Activated CD8-positive, alpha-beta memory T cell treated with anti-CD3 and anti-CD28 coated beads, Interleukin-2, amount 50 U/mL, for 48 hours (primary cell): ENCODE results near the gene DPF3.

ENCODE experiments used
- DNase-seq: peaks from one replicate; pipeline ENCODE4 v3.0.0-alpha.2; 2020

Gene DPF3

GRCh38 chr14:72737560-72737943, 156.3 kb downstream of the DPF3 start:
- DNase-seq = no peak

- no peak for DNase-seq
Observed at GRCh38 chr14:72736786-72737559, 156.9 kb downstream of the DPF3 start.

- no peak for DNase-seq
Observed at GRCh38 chr14:72736308-72736707, 157.6 kb downstream of the DPF3 start.

- DNase-seq = no peak
Observed at GRCh38 chr14:72732022-72732780, 161.7 kb downstream of the DPF3 start.

- DNase-seq = no peak
Observed at GRCh38 chr14:72731252-72732020, 162.5 kb downstream of the DPF3 start.

GRCh38 chr14:72730468-72730867, 163.4 kb downstream of the DPF3 start:
- DNase-seq = no peak

- DNase-seq = no peak
Observed at GRCh38 chr14:72726444-72726843, 167.5 kb downstream of the DPF3 start.

GRCh38 chr14:72723858-72724530, 169.9 kb downstream of the DPF3 start:
- DNase-seq = no peak

- DNase-seq = no peak
Observed at GRCh38 chr14:72722201-72722785, 171.6 kb downstream of the DPF3 start.

GRCh38 chr14:72721083-72721482, 172.8 kb downstream of the DPF3 start:
- DNase-seq = no peak

- DNase-seq = no peak
Observed at GRCh38 chr14:72717220-72717619, 176.7 kb downstream of the DPF3 start.

- no peak for DNase-seq
Observed at GRCh38 chr14:72716476-72716875, 177.4 kb downstream of the DPF3 start.

- no peak for DNase-seq
Observed at GRCh38 chr14:72715850-72716228, 178.1 kb downstream of the DPF3 start.

GRCh38 chr14:72715215-72715849, 178.6 kb downstream of the DPF3 start:
- no peak for DNase-seq

- DNase-seq = no peak
Observed at GRCh38 chr14:72714871-72715214, 179.1 kb downstream of the DPF3 start.

GRCh38 chr14:72714094-72714493, 179.8 kb downstream of the DPF3 start:
- peak; percentile 61 for DNase-seq

GRCh38 chr14:72711936-72712335, 182.0 kb downstream of the DPF3 start:
- no peak for DNase-seq

- no peak for DNase-seq
Observed at GRCh38 chr14:72709916-72710611, 183.8 kb downstream of the DPF3 start.

GRCh38 chr14:72708708-72709475, 185.0 kb downstream of the DPF3 start:
- DNase-seq = no peak

- DNase-seq = no peak
Observed at GRCh38 chr14:72708222-72708621, 185.7 kb downstream of the DPF3 start.

GRCh38 chr14:72706485-72706884, 187.4 kb downstream of the DPF3 start:
- DNase-seq = no peak
